Vagina (tissue), 2 donors: ENCODE data around the gene TAS1R3.
"Not testable (repeated sequence)": the region's sequence is repeated elsewhere in the genome, so short reads cannot be mapped to it uniquely, and the experiment has no call there.

Experiments used
- POLR2A ChIP-seq, 2 donors: fragments of 450-650 bp; IDR thresholded peaks; one replicate each; pipeline ENCODE4 v1.6.1; 2017; ENCODE audit warnings: antibody characterized with exemption in 2 of 2, mild to moderate bottlenecking in 2 of 2, moderate library complexity in 2 of 2
- POLR2AphosphoS5 ChIP-seq, 2 donors: sonication (generic); formaldehyde crosslinking; IDR thresholded peaks; one replicate each; pipeline ENCODE4 v1.9.0; 2017; ENCODE audit warnings: antibody characterized with exemption in 2 of 2, mild to moderate bottlenecking in 2 of 2, low read depth in 1 of 2; ENCODE audit not compliant: insufficient read depth in 1 of 2

- not testable (repeated sequence) for TF ChIP-seq POLR2A (IDR thresholded peaks at IDR 0.05); POLR2AphosphoS5 (IDR thresholded peaks at IDR 0.05; ENCODE audit: insufficient read depth in 1 of 2, low read depth in 1 of 2)
These were observed 14.9 kb upstream of the TAS1R3 start for GRCh38 chr1:1316199-1316598.
